Keratinocyte (primary cell): Measurements from ENCODE around the gene ITPR1.

Source experiments
- EZH2 ChIP-seq: IDR thresholded peaks from one replicate; pipeline ENCODE4 v1.6.1; 2012; ENCODE audit warnings: inconsistent platforms, mild to moderate bottlenecking, low read length, moderate library complexity
- TF ChIP-seq, protein P1 (sequence below), 3 experiments: IDR thresholded peaks in 1 of 3; conservative IDR thresholded peaks in 1 of 3; optimal IDR thresholded peaks in 1 of 3; 2 replicates in 2 of 3; 3 replicates in 1 of 3; pipeline versions ENCODE3 to v1.5.1; 2011; ENCODE audit warnings: low read length in 3 of 3, mild to moderate bottlenecking in 3 of 3, moderate library complexity in 2 of 3, control low read depth in 1 of 3, inconsistent platforms in 1 of 3; ENCODE audit not compliant: insufficient read depth in 2 of 3; ENCODE audit errors: extremely low read depth in 1 of 3

DNA sequence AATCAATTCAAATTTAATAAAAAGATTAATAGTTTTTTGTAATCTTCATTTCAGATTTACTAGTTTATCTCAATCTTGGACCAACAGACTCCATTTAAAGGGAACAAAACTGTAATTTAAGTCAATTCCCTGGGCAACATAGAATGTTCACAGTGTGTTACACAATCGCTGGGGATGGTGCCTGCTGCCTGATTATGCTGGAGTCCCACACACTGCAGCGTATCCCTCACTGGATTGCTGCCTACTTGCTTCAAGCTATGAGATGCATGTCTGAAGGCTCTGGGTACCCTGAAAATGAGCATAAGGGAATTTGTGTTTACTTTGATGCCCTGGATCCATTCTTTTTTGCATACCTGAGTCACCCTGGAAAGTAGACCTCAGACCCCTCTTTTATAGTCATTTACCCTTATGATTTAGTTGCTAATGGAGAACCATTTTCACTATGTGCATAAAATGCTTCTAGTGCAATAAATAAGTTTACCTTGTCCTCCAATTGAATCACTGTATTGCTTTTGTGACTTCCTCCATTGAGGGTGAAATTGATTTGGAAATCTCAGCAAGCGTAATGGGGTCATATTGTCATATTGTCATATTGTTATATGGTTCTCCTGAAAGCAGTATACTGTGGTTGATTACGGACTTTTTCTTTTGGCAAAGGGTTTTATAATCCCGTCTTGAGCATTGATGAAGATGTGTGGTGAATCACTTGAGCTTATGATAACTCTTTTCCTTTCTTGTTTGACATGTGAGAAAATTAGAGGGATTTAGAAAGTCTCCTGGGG lies 35.9 kb downstream of the ITPR1 start:
- TF ChIP-seq, protein P1, sequence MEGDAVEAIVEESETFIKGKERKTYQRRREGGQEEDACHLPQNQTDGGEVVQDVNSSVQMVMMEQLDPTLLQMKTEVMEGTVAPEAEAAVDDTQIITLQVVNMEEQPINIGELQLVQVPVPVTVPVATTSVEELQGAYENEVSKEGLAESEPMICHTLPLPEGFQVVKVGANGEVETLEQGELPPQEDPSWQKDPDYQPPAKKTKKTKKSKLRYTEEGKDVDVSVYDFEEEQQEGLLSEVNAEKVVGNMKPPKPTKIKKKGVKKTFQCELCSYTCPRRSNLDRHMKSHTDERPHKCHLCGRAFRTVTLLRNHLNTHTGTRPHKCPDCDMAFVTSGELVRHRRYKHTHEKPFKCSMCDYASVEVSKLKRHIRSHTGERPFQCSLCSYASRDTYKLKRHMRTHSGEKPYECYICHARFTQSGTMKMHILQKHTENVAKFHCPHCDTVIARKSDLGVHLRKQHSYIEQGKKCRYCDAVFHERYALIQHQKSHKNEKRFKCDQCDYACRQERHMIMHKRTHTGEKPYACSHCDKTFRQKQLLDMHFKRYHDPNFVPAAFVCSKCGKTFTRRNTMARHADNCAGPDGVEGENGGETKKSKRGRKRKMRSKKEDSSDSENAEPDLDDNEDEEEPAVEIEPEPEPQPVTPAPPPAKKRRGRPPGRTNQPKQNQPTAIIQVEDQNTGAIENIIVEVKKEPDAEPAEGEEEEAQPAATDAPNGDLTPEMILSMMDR (optimal IDR thresholded peaks at IDR 0.05 in 1 of 3, IDR thresholded peaks at IDR 0.05 in 1 of 3, conservative IDR thresholded peaks at IDR 0.05 in 1 of 3; ENCODE audit: extremely low read depth in 1 of 3, insufficient read depth in 2 of 3, low read length in 3 of 3) = no peak
- TF ChIP-seq EZH2 = no peak
